Mammary epithelial cell (primary cell): ENCODE results near the gene MREG.

Experiments
- CTCF ChIP-seq, 2 donors: IDR thresholded peaks in 1 of 2; conservative IDR thresholded peaks in 1 of 2; 2 replicates each; pipeline ENCODE4 v1.5.1; 2011 to 2012; ENCODE audit warnings: inconsistent platforms in 2 of 2, low read length in 2 of 2, mild to moderate bottlenecking in 2 of 2, control low read depth in 1 of 2, low read depth in 1 of 2; ENCODE audit not compliant: insufficient read depth in 1 of 2; ENCODE audit errors: extremely low read depth in 1 of 2
- EZH2 ChIP-seq: IDR thresholded peaks from 2 replicates; pipeline ENCODE4 v1.6.1; 2012; ENCODE audit warnings: low read length, inconsistent platforms, borderline replicate concordance

- TF ChIP-seq CTCF (conservative IDR thresholded peaks at IDR 0.05 in 1 of 2, IDR thresholded peaks at IDR 0.05 in 1 of 2; ENCODE audit: extremely low read depth in 1 of 2, insufficient read depth in 1 of 2, low read depth in 1 of 2, low read length in 2 of 2): no peak
- no peak for TF ChIP-seq EZH2
Measured at GRCh38 chr2:215905691-215906090, 107.7 kb downstream of the MREG start.
